ENCODE results near the gene CTPS2.

DNA sequence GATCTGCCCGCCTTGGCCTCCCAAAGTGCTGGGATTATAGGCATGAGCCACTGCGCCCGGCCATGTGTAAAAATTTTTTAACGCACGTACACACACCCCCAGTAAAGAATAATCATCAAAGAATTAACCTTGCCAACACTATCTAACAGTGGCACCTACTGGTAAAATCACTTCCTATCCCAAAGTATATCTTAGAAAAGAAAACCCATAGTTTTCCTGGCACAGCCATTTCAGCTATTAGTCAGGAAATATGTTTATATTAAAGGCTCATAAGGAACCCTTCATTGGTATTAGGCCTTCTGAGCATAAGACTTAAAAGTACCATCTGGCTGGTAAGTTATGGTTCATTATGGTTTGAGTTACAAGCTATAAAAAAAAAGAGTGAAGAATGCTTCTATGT, 48.4 kb downstream of the CTPS2 start:
- TF ChIP-seq, protein P1, sequence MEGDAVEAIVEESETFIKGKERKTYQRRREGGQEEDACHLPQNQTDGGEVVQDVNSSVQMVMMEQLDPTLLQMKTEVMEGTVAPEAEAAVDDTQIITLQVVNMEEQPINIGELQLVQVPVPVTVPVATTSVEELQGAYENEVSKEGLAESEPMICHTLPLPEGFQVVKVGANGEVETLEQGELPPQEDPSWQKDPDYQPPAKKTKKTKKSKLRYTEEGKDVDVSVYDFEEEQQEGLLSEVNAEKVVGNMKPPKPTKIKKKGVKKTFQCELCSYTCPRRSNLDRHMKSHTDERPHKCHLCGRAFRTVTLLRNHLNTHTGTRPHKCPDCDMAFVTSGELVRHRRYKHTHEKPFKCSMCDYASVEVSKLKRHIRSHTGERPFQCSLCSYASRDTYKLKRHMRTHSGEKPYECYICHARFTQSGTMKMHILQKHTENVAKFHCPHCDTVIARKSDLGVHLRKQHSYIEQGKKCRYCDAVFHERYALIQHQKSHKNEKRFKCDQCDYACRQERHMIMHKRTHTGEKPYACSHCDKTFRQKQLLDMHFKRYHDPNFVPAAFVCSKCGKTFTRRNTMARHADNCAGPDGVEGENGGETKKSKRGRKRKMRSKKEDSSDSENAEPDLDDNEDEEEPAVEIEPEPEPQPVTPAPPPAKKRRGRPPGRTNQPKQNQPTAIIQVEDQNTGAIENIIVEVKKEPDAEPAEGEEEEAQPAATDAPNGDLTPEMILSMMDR (IDR thresholded peaks at IDR 0.05; ENCODE audit: insufficient read depth, low read depth, low read length) = no peak
- TF ChIP-seq EZH2 (IDR thresholded peaks at IDR 0.05; ENCODE audit: insufficient read depth, low read length) = no peak
